WTC11 (cell line): ENCODE results near the gene DDOST. TPM values are rescaled to one million over a fixed set of nuclear protein-coding genes. Genes with fewer than 3 reads are reported as not detected.

Experiments used
- ATF6 ChIP-seq: sonication (generic); formaldehyde crosslinking; IDR thresholded peaks from 2 replicates; pipeline ENCODE4 v1.8.1; 2023; ENCODE audit warnings: mild to moderate bottlenecking, missing genetic modification reagents
- CREM ChIP-seq: sonication (generic); formaldehyde crosslinking; IDR thresholded peaks from 2 replicates; pipeline ENCODE4 v1.8.1; 2022; ENCODE audit warnings: mild to moderate bottlenecking, missing genetic modification reagents, moderate library complexity
- E2F1 ChIP-seq: sonication (generic); formaldehyde crosslinking; IDR thresholded peaks from 2 replicates; pipeline ENCODE4 v1.8.0; 2022; ENCODE audit warnings: mild to moderate bottlenecking, missing genetic modification reagents
- FOXP1 ChIP-seq: sonication (generic); formaldehyde crosslinking; IDR thresholded peaks from 2 replicates; pipeline ENCODE4 v1.8.0; 2022; ENCODE audit warnings: missing genetic modification reagents, mild to moderate bottlenecking, moderate library complexity, borderline replicate concordance
- FOXP4 ChIP-seq: sonication (generic); formaldehyde crosslinking; IDR thresholded peaks from 2 replicates; pipeline ENCODE4 v1.8.0; 2022; ENCODE audit warnings: mild to moderate bottlenecking, missing genetic modification reagents
- IRF1 ChIP-seq: sonication (generic); formaldehyde crosslinking; IDR thresholded peaks from 2 replicates; pipeline ENCODE4 v1.8.0; 2023; ENCODE audit warnings: missing genetic modification reagents
- IRF2 ChIP-seq: sonication (generic); formaldehyde crosslinking; IDR thresholded peaks from 2 replicates; pipeline ENCODE4 v1.8.0; 2022; ENCODE audit warnings: low read depth, missing genetic modification reagents, borderline replicate concordance
- JAZF1 ChIP-seq: fragments of 250-450 bp; sonication (Bioruptor Pico); IDR thresholded peaks from 2 replicates; pipeline ENCODE4 v1.9.0; 2021; ENCODE audit warnings: moderate library complexity, mild to moderate bottlenecking, inconsistent platforms
- MXD4 ChIP-seq: fragments of 250-450 bp; sonication (Bioruptor Pico); IDR thresholded peaks from 2 replicates; pipeline ENCODE4 v1.8.0; 2021; ENCODE audit warnings: mild to moderate bottlenecking, moderate library complexity, borderline replicate concordance
- MYBL2 ChIP-seq: sonication (generic); formaldehyde crosslinking; IDR thresholded peaks from 2 replicates; pipeline ENCODE4 v1.8.1; 2023; ENCODE audit warnings: mild to moderate bottlenecking, moderate library complexity, missing genetic modification reagents
- NFATC4 ChIP-seq: fragments of 250-450 bp; sonication (Bioruptor Pico); IDR thresholded peaks from 2 replicates; pipeline ENCODE4 v1.9.0; 2021; ENCODE audit warnings: mild to moderate bottlenecking
- OVOL2 ChIP-seq: fragments of 250-450 bp; sonication (Bioruptor Pico); IDR thresholded peaks from 2 replicates; pipeline ENCODE4 v1.9.0; 2021; ENCODE audit warnings: mild to moderate bottlenecking, borderline replicate concordance
- RORB ChIP-seq: fragments of 250-450 bp; sonication (Bioruptor Pico); IDR thresholded peaks from 2 replicates; pipeline ENCODE4 v1.9.0; 2021; ENCODE audit warnings: mild to moderate bottlenecking
- TEAD1 ChIP-seq: sonication (generic); formaldehyde crosslinking; IDR thresholded peaks from 2 replicates; pipeline ENCODE4 v1.8.0; 2022; ENCODE audit warnings: mild to moderate bottlenecking, missing genetic modification reagents
- TEAD4 ChIP-seq: sonication (generic); formaldehyde crosslinking; IDR thresholded peaks from 2 replicates; pipeline ENCODE4 v1.8.0; 2022; ENCODE audit warnings: mild to moderate bottlenecking, missing genetic modification reagents
- USF1 ChIP-seq: sonication (generic); formaldehyde crosslinking; IDR thresholded peaks from 2 replicates; pipeline ENCODE4 v1.8.0; 2022; ENCODE audit warnings: mild to moderate bottlenecking, missing genetic modification reagents
- ZNF396 ChIP-seq: fragments of 250-450 bp; sonication (Bioruptor Pico); IDR thresholded peaks from 2 replicates; pipeline ENCODE4 v1.8.0; 2021; ENCODE audit warnings: mild to moderate bottlenecking, moderate library complexity, borderline replicate concordance
- ZNF416 ChIP-seq: fragments of 250-450 bp; sonication (Bioruptor Pico); IDR thresholded peaks from 2 replicates; pipeline ENCODE4 v1.9.0; 2021; ENCODE audit warnings: mild to moderate bottlenecking, inconsistent platforms
- ZNF425 ChIP-seq: fragments of 250-450 bp; sonication (Bioruptor Pico); conservative IDR thresholded peaks from 2 replicates; pipeline ENCODE4 v1.9.0; 2021; ENCODE audit warnings: mild to moderate bottlenecking
- ZNF671 ChIP-seq: fragments of 250-450 bp; sonication (Bioruptor Pico); IDR thresholded peaks from 2 replicates; pipeline ENCODE4 v1.8.0; 2021; ENCODE audit warnings: mild to moderate bottlenecking
- total RNA-seq: library from RNA; stranded (reverse); gene quantifications from 3 replicates; pipeline ENCODE4 v1.2.3, GENCODE V29; 2021
- TF ChIP-seq, protein P1 (sequence below): sonication (generic); formaldehyde crosslinking; IDR thresholded peaks from 2 replicates; pipeline ENCODE4 v1.8.1; 2023; ENCODE audit warnings: mild to moderate bottlenecking, missing genetic modification reagents, moderate library complexity
- TF ChIP-seq, protein P2 (sequence below): sonication (generic); formaldehyde crosslinking; IDR thresholded peaks from 2 replicates; pipeline ENCODE4 v1.8.1; 2022; ENCODE audit warnings: low read depth, missing genetic modification reagents, borderline replicate concordance
- TF ChIP-seq, protein P3 (sequence below): sonication (generic); formaldehyde crosslinking; IDR thresholded peaks from 2 replicates; pipeline ENCODE4 v1.8.1; 2022; ENCODE audit warnings: low read depth, mild to moderate bottlenecking, moderate library complexity, missing genetic modification reagents, borderline replicate concordance
- TF ChIP-seq, protein P4 (sequence below): fragments of 200-600 bp; IDR thresholded peaks from 2 replicates; pipeline ENCODE4 v1.8.0; 2022; ENCODE audit warnings: antibody characterized with exemption

Gene DDOST
- total RNA-seq, 1 experiment from 2014 or later = 300 TPM

DNA sequence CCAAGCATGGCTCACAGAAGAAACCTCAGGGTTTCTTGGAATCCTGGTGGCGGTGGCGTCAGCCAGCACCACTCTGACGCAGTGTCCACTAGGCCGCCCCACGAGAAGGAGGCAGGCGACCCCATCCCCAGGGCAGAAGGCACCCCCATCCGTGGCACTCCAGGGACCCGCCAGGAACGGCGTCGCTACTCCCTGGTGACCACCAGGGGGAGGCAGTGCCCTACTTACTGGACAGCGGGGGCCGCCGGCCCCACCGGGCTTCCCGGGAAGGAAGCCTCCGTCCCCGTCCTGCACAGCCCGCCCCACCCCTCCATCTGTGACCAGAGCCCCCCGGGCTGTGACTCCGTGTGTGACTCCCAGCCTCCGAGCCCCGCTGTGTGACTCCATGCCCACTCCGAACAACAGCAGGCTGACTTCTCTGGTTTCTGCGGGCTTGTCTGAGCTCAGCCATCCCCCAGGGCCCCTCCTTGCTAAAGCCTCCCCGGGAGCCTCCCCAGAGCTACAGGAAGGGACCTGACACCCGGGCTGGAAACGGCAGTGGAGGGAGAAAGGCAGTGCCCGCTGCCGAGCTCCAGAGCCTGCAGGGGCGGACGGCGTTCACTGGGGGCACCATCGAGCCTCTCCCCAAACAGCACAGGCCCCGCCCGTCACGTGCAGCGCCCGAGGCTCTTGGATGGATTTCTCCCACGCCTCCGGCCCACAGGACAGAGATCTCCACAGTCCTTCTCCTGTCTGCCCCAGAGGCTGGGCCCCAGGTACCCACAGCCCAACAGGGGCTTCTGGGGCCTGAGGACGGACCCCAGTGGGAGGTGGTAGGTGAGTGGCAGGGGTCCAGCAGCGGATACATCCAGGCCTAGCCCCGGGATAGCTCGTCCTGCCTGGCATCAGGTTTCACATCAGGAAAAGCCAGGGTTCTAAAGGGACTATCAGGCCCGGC, 35.5 kb upstream of the DDOST start (continued):
- no peak for TF ChIP-seq E2F1 (CRISPR knock-in tag)
- TF ChIP-seq JAZF1 (CRISPR knock-in tag) = no peak
- no peak for TF ChIP-seq ZNF396 (CRISPR knock-in tag)
- TF ChIP-seq ZNF425 = no peak
- no peak for TF ChIP-seq ZNF671 (CRISPR knock-in tag)
- peak; percentile 93 for TF ChIP-seq USF1 (CRISPR knock-in tag)
- no peak for TF ChIP-seq IRF1 (CRISPR knock-in tag)
- TF ChIP-seq FOXP1 = peak; percentile 63
- TF ChIP-seq, protein P1, sequence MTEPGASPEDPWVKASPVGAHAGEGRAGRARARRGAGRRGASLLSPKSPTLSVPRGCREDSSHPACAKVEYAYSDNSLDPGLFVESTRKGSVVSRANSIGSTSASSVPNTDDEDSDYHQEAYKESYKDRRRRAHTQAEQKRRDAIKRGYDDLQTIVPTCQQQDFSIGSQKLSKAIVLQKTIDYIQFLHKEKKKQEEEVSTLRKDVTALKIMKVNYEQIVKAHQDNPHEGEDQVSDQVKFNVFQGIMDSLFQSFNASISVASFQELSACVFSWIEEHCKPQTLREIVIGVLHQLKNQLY (CRISPR knock-in tag) = no peak
- no peak for TF ChIP-seq TEAD4 (CRISPR knock-in tag)
- 0 out of 2 replicates have a peak, but pooled peaks have one; percentile 29 for TF ChIP-seq MYBL2 (CRISPR knock-in tag)
- no peak for TF ChIP-seq OVOL2 (CRISPR knock-in tag)
- TF ChIP-seq FOXP4 (CRISPR knock-in tag) = peak; percentile 62; the same call in 1 of the 2 replicates
- TF ChIP-seq, protein P2, sequence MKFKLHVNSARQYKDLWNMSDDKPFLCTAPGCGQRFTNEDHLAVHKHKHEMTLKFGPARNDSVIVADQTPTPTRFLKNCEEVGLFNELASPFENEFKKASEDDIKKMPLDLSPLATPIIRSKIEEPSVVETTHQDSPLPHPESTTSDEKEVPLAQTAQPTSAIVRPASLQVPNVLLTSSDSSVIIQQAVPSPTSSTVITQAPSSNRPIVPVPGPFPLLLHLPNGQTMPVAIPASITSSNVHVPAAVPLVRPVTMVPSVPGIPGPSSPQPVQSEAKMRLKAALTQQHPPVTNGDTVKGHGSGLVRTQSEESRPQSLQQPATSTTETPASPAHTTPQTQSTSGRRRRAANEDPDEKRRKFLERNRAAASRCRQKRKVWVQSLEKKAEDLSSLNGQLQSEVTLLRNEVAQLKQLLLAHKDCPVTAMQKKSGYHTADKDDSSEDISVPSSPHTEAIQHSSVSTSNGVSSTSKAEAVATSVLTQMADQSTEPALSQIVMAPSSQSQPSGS (CRISPR knock-in tag) = no peak
- TF ChIP-seq ATF6 (CRISPR knock-in tag) = no peak
- TF ChIP-seq NFATC4 (CRISPR knock-in tag) = no peak
- no peak for TF ChIP-seq IRF2 (CRISPR knock-in tag)
- no peak for TF ChIP-seq RORB (CRISPR knock-in tag)
- no peak for TF ChIP-seq ZNF416 (CRISPR knock-in tag)
- TF ChIP-seq MXD4 (CRISPR knock-in tag) = no peak
- no peak for TF ChIP-seq CREM (CRISPR knock-in tag)
- TF ChIP-seq TEAD1 (CRISPR knock-in tag) = no peak
- TF ChIP-seq, protein P3, sequence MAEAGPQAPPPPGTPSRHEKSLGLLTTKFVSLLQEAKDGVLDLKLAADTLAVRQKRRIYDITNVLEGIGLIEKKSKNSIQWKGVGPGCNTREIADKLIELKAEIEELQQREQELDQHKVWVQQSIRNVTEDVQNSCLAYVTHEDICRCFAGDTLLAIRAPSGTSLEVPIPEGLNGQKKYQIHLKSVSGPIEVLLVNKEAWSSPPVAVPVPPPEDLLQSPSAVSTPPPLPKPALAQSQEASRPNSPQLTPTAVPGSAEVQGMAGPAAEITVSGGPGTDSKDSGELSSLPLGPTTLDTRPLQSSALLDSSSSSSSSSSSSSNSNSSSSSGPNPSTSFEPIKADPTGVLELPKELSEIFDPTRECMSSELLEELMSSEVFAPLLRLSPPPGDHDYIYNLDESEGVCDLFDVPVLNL = no peak
- TF ChIP-seq, protein P4, sequence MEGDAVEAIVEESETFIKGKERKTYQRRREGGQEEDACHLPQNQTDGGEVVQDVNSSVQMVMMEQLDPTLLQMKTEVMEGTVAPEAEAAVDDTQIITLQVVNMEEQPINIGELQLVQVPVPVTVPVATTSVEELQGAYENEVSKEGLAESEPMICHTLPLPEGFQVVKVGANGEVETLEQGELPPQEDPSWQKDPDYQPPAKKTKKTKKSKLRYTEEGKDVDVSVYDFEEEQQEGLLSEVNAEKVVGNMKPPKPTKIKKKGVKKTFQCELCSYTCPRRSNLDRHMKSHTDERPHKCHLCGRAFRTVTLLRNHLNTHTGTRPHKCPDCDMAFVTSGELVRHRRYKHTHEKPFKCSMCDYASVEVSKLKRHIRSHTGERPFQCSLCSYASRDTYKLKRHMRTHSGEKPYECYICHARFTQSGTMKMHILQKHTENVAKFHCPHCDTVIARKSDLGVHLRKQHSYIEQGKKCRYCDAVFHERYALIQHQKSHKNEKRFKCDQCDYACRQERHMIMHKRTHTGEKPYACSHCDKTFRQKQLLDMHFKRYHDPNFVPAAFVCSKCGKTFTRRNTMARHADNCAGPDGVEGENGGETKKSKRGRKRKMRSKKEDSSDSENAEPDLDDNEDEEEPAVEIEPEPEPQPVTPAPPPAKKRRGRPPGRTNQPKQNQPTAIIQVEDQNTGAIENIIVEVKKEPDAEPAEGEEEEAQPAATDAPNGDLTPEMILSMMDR = peak; percentile 97
